Testis (tissue), 3 donors: ENCODE data around the gene NPLOC4. TPM values are rescaled to one million over a fixed set of nuclear protein-coding genes. Genes with fewer than 3 reads are reported as not detected.

Source experiments
- DNase-seq: peaks from one replicate; pipeline ENCODE4 v3.0.0-alpha.2; 2019
- H3K27ac ChIP-seq, 2 donors: fragments of 200-600 bp; sonication (generic); one replicate each; pipeline ENCODE4 v1.5.1; 2019
- H3K27me3 ChIP-seq: fragments of 200-600 bp; sonication (generic); one replicate; pipeline ENCODE4 v1.5.1; 2019
- H3K36me3 ChIP-seq: fragments of 200-600 bp; sonication (generic); one replicate; pipeline ENCODE4 v1.5.1; 2017; ENCODE audit warnings: low read depth; ENCODE audit errors: missing control alignments
- H3K4me1 ChIP-seq: fragments of 200-600 bp; sonication (generic); one replicate; pipeline ENCODE4 v1.5.1; 2019
- H3K4me3 ChIP-seq, 2 donors: fragments of 200-600 bp; sonication (generic); one replicate each; pipeline ENCODE4 v1.5.1; 2017 to 2019
- H3K9me3 ChIP-seq: fragments of 200-600 bp; sonication (generic); one replicate; pipeline ENCODE4 v1.5.1; 2017
- POLR2A ChIP-seq: fragments of 450-650 bp; IDR thresholded peaks from one replicate; pipeline ENCODE4 v1.6.1; 2017; ENCODE audit warnings: antibody characterized with exemption, mild to moderate bottlenecking, moderate library complexity
- WGBS, 2 donors: methylation state at CpG; one replicate each; pipeline ENCODE4 v1.1.5; 2018; 5-methylcytosine and 5-hydroxymethylcytosine counted together
- intact Hi-C: fragments of 100-400 bp; cut with DNase I; formaldehyde crosslinking; loops from one replicate; pipeline ENCODE4 v1.15.1; 2023; ENCODE audit warnings: low total_unique reads
- polyA plus RNA-seq: library from polyadenylated mRNA; stranded (reverse); fragments of 350-450 nt; fragmentation: Illumina TruSeq; extraction: RNeasy Lipid Tissue Mini Kit (QIAGEN cat#74804); gene quantifications from one replicate; pipeline ENCODE4 v1.2.3, GENCODE V29; 2014; ENCODE audit warnings: low read depth, low replicate concordance; ENCODE audit not compliant: insufficient read depth
- total RNA-seq, 2 donors: library from RNA; depleted of rRNA; stranded (reverse); fragments of >200 nt; gene quantifications; one replicate each; pipeline ENCODE4 v1.2.3, GENCODE V29; 2016
- TF ChIP-seq, protein P1 (sequence below), 3 experiments: fragments of 450-650 bp in 2 of 3; fragments of 200-600 bp in 1 of 3; sonication (generic) in 1 of 3; IDR thresholded peaks; one replicate each; pipeline ENCODE4 v1.5.1; 2016 to 2019; ENCODE audit warnings: antibody characterized with exemption in 3 of 3, mild to moderate bottlenecking in 2 of 3, moderate library complexity in 1 of 3

The NPLOC4 gene
- total and polyA plus RNA-seq, 3 donors from 2014 or later = 106 to 130 (median 122) TPM

DNA sequence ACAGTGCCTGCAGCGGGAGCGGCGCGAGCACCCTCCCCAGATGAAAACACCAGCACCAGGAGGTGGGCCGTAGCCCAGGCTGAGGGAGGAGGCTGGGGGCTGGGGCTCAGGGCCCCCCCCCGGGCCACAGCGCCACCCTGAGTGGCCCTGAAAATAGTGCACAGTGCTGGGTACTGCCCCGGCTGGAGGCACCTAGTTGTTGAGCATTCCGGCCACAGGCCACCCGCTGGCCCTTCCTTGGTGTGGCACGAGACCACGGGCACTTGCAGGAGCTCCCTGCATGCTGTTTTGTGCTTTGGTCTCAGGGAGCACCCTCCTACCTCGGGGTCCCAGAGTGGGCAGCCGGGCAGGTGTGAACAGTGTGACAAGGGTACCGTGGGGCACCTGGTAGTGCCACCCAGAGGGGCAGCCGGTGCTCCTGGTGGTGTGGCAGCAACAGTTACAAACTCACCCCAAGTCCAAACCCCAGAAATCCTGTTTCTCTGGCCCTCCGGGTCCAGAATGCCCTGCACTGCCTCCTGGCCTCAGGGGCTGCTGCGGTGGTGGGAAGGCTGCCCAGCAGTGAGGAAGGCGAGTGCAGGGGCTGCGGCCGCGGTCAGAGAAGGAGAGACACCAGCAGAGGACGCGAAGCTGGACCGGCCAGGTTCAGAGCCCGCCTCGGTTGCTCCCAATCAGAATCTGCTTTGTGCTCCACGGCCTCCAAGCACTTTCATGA lies 96.8 kb downstream of the NPLOC4 start:
- Histone ChIP-seq H3K36me3 (no peaks in the 10 kb centered on the region), H3K4me1 (peaks cover 6% of the 10 kb centered on the region), H3K4me3 (no peak overlapping the region), H3K27me3 (no peaks in the 10 kb centered on the region), H3K9me3 (no peaks in the 10 kb centered on the region), H3K27ac (no peak overlapping the region)
- intact Hi-C loops = no loop called here
- 95 to 96% methylated on average over 14 to 26 of the region's 28 CpGs for WGBS, 2 donors
- no peak for TF ChIP-seq POLR2A
- TF ChIP-seq, protein P1, sequence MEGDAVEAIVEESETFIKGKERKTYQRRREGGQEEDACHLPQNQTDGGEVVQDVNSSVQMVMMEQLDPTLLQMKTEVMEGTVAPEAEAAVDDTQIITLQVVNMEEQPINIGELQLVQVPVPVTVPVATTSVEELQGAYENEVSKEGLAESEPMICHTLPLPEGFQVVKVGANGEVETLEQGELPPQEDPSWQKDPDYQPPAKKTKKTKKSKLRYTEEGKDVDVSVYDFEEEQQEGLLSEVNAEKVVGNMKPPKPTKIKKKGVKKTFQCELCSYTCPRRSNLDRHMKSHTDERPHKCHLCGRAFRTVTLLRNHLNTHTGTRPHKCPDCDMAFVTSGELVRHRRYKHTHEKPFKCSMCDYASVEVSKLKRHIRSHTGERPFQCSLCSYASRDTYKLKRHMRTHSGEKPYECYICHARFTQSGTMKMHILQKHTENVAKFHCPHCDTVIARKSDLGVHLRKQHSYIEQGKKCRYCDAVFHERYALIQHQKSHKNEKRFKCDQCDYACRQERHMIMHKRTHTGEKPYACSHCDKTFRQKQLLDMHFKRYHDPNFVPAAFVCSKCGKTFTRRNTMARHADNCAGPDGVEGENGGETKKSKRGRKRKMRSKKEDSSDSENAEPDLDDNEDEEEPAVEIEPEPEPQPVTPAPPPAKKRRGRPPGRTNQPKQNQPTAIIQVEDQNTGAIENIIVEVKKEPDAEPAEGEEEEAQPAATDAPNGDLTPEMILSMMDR (IDR thresholded peaks at IDR 0.05) = no peak
- no peak for DNase-seq

DNA sequence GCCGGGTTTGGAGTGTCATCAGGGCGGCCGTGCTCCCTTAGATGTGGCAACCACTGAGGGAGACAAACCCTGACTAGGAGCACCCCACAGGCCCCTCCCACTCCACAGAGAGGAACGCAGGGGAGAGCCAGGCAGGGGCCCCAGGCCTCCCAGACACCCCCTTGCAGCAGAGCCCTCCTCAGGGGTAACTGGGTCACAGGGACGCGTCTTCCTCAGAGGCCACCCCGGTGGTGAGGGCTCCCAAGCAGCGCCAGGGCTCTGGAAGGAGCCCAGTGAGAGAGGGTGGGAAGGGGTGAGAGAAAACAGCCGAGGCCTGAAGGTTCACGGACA lies 97.4 kb downstream of the NPLOC4 start:
- no peak overlapping the region for H3K4me3 ChIP-seq
- no peaks in the 10 kb centered on the region for H3K36me3 ChIP-seq
- no peaks in the 10 kb centered on the region for H3K27me3 ChIP-seq
- TF ChIP-seq, protein P1 (IDR thresholded peaks at IDR 0.05) = no peak
- no peak for TF ChIP-seq POLR2A
- intact Hi-C loops = no loop called here
- no peak overlapping the region for H3K27ac ChIP-seq
- no peaks in the 10 kb centered on the region for H3K9me3 ChIP-seq
- no peak for DNase-seq
- H3K4me1 ChIP-seq = peaks cover 6% of the 10 kb centered on the region
- 77 to 86% methylated on average over 7 to 10 of the region's 10 CpGs for WGBS, 2 donors

DNA sequence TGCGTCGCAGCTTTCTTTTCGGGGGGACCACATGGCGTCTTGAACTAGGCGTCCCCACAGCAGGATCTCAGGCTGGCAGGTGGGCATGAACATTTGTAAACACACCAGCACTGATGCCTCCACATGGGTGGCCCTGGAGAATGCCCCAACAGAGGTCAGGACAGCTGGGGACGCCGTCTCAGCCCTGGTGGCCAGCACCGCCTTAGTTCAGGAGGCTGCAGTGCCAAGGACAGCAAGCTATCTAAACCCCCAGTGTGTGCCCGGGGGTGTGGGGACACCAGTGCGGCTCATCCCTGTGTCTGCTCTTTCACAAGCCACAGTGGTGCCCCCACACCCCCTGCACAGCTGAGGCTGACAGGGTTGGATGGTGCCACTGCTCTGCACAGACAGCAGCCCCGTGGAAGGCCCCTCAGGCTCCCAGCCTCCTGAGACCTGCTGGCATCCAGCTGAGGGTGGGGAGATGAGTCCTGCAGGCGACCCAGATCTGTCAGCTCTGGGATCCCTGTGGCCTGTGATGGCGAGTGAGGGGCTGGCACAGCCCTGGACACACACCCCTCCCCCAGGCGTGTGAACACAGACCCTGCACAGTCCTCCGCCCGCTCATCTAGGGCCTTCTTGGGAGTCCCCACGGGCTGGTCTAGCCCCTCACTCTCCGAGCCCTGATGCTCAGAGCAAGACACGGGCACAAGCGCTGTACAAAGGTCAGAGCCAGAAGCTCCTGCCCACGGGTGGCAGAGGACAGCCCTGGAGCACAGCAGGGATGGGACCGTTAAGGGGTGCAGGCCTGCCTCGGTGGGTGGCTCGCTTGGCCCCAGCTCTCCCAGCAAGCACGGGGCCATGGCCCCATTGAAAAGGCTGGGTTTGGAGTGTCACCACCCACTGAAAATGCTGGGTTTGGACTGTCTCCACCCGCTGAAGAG lies 98.0 kb downstream of the NPLOC4 start:
- Histone ChIP-seq H3K4me1 (peaks cover 6% of the 10 kb centered on the region), H3K36me3 (no peaks in the 10 kb centered on the region), H3K27ac (no peak overlapping the region), H3K27me3 (no peaks in the 10 kb centered on the region), H3K9me3 (no peaks in the 10 kb centered on the region), H3K4me3 (no peak overlapping the region)
- TF ChIP-seq, protein P1 (IDR thresholded peaks at IDR 0.05) = no peak
- no peak for TF ChIP-seq POLR2A
- 90 to 93% methylated on average over 16 to 26 of the region's 26 CpGs for WGBS, 2 donors
- intact Hi-C loops = no loop called here
- DNase-seq = no peak

DNA sequence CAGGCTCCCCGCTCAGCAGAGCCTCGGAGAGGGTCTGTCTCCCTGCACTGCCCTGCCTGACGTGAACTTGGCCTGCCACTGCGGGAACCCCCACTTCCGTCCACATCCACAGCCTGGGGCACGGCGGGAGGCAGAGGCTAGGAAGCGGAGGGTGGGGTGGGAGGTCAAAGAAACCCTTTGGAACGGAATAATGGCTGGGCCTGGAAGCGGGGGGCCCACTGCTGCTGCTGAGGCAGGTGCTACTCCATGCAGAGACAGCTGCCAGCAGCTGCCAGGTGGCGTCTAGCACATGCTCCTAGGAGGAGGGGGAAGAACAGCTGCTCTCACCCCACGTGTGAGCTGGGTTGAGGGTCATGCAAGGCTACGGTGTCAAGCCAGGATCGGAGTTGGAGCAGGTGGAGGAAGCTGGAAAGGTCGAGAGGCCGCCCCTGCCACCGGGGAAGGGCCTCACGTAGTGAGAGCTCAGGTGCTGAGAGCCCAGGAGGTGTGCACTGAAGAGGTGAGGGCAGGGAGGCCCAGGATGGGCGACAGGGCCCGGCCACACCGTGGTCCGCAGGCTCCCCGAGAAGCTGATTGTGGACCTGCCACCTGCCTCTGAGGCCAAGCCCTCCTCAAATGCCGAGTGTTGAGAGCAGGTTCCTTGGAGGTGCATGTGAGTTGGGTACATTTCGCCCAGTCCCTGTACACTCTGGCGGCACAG lies 98.9 kb downstream of the NPLOC4 start:
- WGBS, 2 donors = 70 to 78% methylated on average over 13 to 22 of the region's 26 CpGs
- no peak for DNase-seq
- Histone ChIP-seq H3K4me1 (peaks cover 6% of the 10 kb centered on the region), H3K9me3 (no peaks in the 10 kb centered on the region), H3K4me3 (no peak overlapping the region), H3K27me3 (no peaks in the 10 kb centered on the region), H3K27ac (no peak overlapping the region), H3K36me3 (no peaks in the 10 kb centered on the region)
- TF ChIP-seq POLR2A = no peak
- TF ChIP-seq, protein P1 (IDR thresholded peaks at IDR 0.05) = no peak
- intact Hi-C loops = no loop called here
